A549 (cell line): ENCODE results near the gene OPTN. TPM values are rescaled to one million over a fixed set of nuclear protein-coding genes. Genes with fewer than 3 reads are reported as not detected.
A peak's percentile ranks its signal among the peaks of the same experiment; 100 is the strongest.

Experiments
- ATAC-seq, 2 experiments: fragments of 200-7000 bp in 1 of 2; fragments of >200 bp in 1 of 2; cut with Nextera tagmentation in 1 of 2; cut with Tn5 transposase in 1 of 2; 3 replicates each; pipeline versions ENCODE4 v1.8.0 to v1.9.1; 2018 to 2020; ENCODE audit warnings: mild to moderate bottlenecking in 1 of 2, moderate library complexity in 1 of 2
- CTCF ChIA-PET: fragments of 300-600 bp; sonication (Branson Sonifier 250); formaldehyde crosslinking; extraction: SDS; loops from one replicate; lab custom pipeline; 2021; ENCODE audit warnings: antibody characterized with exemption, inconsistent platforms; lab: Yijun Ruan, JAX
- POLR2A ChIA-PET: fragments of 350-600 bp; formaldehyde crosslinking; extraction: SDS; loops from one replicate; lab custom pipeline; 2021; ENCODE audit warnings: antibody characterized with exemption, inconsistent platforms; lab: Yijun Ruan, JAX
- DNase-seq, 2 experiments: peaks; one replicate each; pipeline versions ENCODE4 v3.0.0 to v3.0.0-alpha.2; 2011 to 2016; ENCODE audit warnings: low read depth in 1 of 2, low spot score in 1 of 2
- FAIRE-seq: peaks from 2 replicates; lab custom pipeline; 2011; peaks lifted over from hg19 to GRCh38; lab: Jason Lieb, UNC
- H3K27ac ChIP-seq, 2 experiments: fragments of >200 bp; sonication (Bioruptor Twin); formaldehyde crosslinking; 3 replicates each; pipeline ENCODE4 v1.5.1; 2016 to 2017
- H3K4me1 ChIP-seq: fragments of >200 bp; sonication (Bioruptor Twin); formaldehyde crosslinking; 3 replicates; pipeline ENCODE4 v1.6.1; 2016
- H3K4me2 ChIP-seq: fragments of >200 bp; sonication (Bioruptor Twin); formaldehyde crosslinking; 3 replicates; pipeline ENCODE4 v1.6.1; 2016
- H3K4me3 ChIP-seq: fragments of >200 bp; sonication (Bioruptor Twin); formaldehyde crosslinking; 3 replicates; pipeline ENCODE4 v1.5.1; 2016
- H3K9me3 ChIP-seq: fragments of >200 bp; sonication (Bioruptor Twin); formaldehyde crosslinking; 3 replicates; pipeline ENCODE4 v1.6.1; 2016
- BHLHE40 ChIP-seq: IDR thresholded peaks from 2 replicates; pipeline ENCODE4 v1.6.1; 2012; ENCODE audit warnings: low read depth, low read length, inconsistent platforms
- CBX2 ChIP-seq: fragments of 200-600 bp; sonication (generic); IDR thresholded peaks from 2 replicates; pipeline ENCODE4 v1.6.1; 2016; ENCODE audit warnings: low read depth, mild to moderate bottlenecking, borderline replicate concordance
- CBX8 ChIP-seq: fragments of 200-600 bp; sonication (generic); IDR thresholded peaks from 2 replicates; pipeline ENCODE4 v1.6.1; 2016
- CHD2 ChIP-seq: fragments of 150-350 bp; IDR thresholded peaks from 2 replicates; pipeline ENCODE4 v1.6.1; 2014; ENCODE audit warnings: low read length; ENCODE audit not compliant: partially characterized antibody
- EHMT2 ChIP-seq: fragments of 200-600 bp; sonication (generic); IDR thresholded peaks from 2 replicates; pipeline ENCODE4 v1.6.1; 2016; ENCODE audit warnings: antibody characterized with exemption, low read depth, mild to moderate bottlenecking, moderate library complexity
- EP300 ChIP-seq, 2 experiments: fragments of >200 bp; sonication (Bioruptor Twin); formaldehyde crosslinking; IDR thresholded peaks; 2 replicates in 1 of 2; 3 replicates in 1 of 2; pipeline ENCODE4 v1.6.1; 2016 to 2017
- FOSL2 ChIP-seq, 2 experiments: fragments of 450-650 bp in 1 of 2; fragments of >200 bp in 1 of 2; sonication (Bioruptor Twin) in 1 of 2; formaldehyde crosslinking; IDR thresholded peaks; 2 replicates each; pipeline versions ENCODE4 v1.5.0 to v1.6.1; 2016 to 2020; ENCODE audit warnings: mild to moderate bottlenecking in 1 of 2, moderate library complexity in 1 of 2
- HOXB13 ChIP-seq: fragments of 250-450 bp; sonication (Bioruptor Pico); IDR thresholded peaks from 2 replicates; pipeline ENCODE4 v1.5.0; 2020; ENCODE audit warnings: low read depth, mild to moderate bottlenecking, moderate library complexity
- HOXB5 ChIP-seq: fragments of 250-450 bp; sonication (Bioruptor Pico); IDR thresholded peaks from 2 replicates; pipeline ENCODE4 v1.5.0; 2020; ENCODE audit warnings: mild to moderate bottlenecking, moderate library complexity
- JUN ChIP-seq, 2 experiments: fragments of >200 bp; sonication (Bioruptor Twin); formaldehyde crosslinking; IDR thresholded peaks; 2 replicates in 1 of 2; 3 replicates in 1 of 2; pipeline ENCODE4 v1.6.1; 2016 to 2017
- KDM5A ChIP-seq: fragments of 200-600 bp; sonication (generic); IDR thresholded peaks from 2 replicates; pipeline ENCODE4 v1.6.1; 2016; ENCODE audit warnings: antibody characterized with exemption, mild to moderate bottlenecking
- MAFK ChIP-seq: fragments of 450-650 bp; IDR thresholded peaks from 2 replicates; pipeline ENCODE4 v1.6.1; 2014; ENCODE audit not compliant: partially characterized antibody
- PHF8 ChIP-seq: fragments of 200-600 bp; sonication (generic); IDR thresholded peaks from 2 replicates; pipeline ENCODE4 v1.6.1; 2016; ENCODE audit warnings: low read depth, mild to moderate bottlenecking, antibody characterized with exemption, moderate library complexity, borderline replicate concordance
- RARB ChIP-seq: fragments of 250-450 bp; sonication (Bioruptor Pico); IDR thresholded peaks from 2 replicates; pipeline ENCODE4 v1.8.0; 2021; ENCODE audit warnings: mild to moderate bottlenecking, moderate library complexity
- ZC3H11A ChIP-seq: fragments of 450-650 bp; IDR thresholded peaks from 2 replicates; pipeline ENCODE4 v1.6.1; 2014; ENCODE audit warnings: antibody characterized with exemption, mild to moderate bottlenecking
- WGBS: methylation state at CpG from one replicate; pipeline ENCODE4 v1.1.6; 2017; ENCODE audit errors: missing lambda C conversion rate; 5-methylcytosine and 5-hydroxymethylcytosine counted together
- polyA plus RNA-seq, 4 experiments: library from polyadenylated mRNA; depleted of rRNA in 3 of 4; stranded (reverse); fragments of >200 nt; fragmentation: RNase III in 1 of 4; extraction: RNeasy Plus Mini Kit Qiagen cat#74134 plus additional on column Dnase treatment in 1 of 4; gene quantifications; 2 replicates in 3 of 4; 3 replicates in 1 of 4; pipeline ENCODE4 v1.2.3, GENCODE V29; 2011 to 2017
- TF ChIP-seq, protein P1 (sequence below): fragments of >200 bp; sonication (Bioruptor Twin); formaldehyde crosslinking; IDR thresholded peaks from 3 replicates; pipeline ENCODE4 v1.5.1; 2016
- TF ChIP-seq, protein P2 (sequence below): IDR thresholded peaks from 2 replicates; pipeline ENCODE4 v1.6.1; 2012
- TF ChIP-seq, protein P3 (sequence below): fragments of 150-350 bp; IDR thresholded peaks from 2 replicates; pipeline ENCODE4 v1.6.1; 2014; ENCODE audit warnings: low read depth, mild to moderate bottlenecking, low read length

Gene OPTN
- polyA plus RNA-seq, 2 of the 4 experiments (the other 2 are of a cell fraction), result 31.8 to 33.2 TPM

DNA sequence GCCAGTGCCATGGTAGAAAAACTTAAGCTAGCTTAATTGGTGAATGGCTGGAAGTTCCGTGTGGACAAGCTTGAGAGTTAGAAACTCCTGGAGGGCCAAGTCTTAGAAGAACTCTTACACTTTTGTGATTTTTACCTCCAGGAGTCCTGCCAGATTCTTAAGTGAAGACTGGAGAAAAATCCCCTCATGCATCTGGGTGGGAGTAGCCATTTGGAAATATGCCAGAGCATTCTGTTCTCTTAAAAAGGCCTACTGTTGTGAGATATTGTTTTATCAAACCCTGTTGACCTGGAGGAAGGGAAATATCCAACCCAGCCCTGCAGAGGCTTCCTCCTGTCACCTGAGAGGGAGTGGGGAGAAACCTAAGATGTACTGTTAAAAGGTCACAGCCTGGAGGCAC lies 43.8 kb downstream of the OPTN start:
- ChIA-PET POLR2A (interaction anchor here (0.7 kb wide), 2 partner anchors 319 to 1488 kb away, joined by 8 read pairs; no protein-coding TSS in a partner anchor), CTCF (interaction anchor here (1.6 kb wide), 1 partner anchor 17 kb away, joined by 6 read pairs; the partner anchor contains the start of gene MCM10)

DNA sequence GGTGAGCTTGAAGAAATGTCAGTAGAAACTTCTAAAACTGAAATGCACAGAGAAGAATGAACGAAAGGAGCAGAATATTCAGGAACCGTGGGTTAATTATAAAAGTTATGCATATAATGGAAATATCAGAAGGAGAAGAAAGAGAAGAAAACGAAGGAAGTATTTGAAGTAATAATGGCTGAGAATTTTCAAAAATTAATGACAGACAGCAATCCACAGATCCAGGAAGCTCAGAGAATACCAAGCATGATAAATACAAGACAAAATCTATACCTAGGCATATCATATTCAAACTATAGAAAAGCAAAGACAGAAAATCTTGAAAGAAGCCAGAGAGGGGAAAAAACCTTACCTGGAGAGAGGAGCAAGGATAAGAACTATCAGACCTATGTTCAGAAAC lies 44.9 kb downstream of the OPTN start:
- ATAC-seq, result no peak
- WGBS, result 87% methylated on average over 3 of the region's 3 CpGs
- H3K9me3 ChIP-seq, result no peaks in the 10 kb centered on the region
- no peak for FAIRE-seq
- ChIA-PET CTCF (no interaction called here), POLR2A (no interaction called here)
- TF ChIP-seq, protein P1, sequence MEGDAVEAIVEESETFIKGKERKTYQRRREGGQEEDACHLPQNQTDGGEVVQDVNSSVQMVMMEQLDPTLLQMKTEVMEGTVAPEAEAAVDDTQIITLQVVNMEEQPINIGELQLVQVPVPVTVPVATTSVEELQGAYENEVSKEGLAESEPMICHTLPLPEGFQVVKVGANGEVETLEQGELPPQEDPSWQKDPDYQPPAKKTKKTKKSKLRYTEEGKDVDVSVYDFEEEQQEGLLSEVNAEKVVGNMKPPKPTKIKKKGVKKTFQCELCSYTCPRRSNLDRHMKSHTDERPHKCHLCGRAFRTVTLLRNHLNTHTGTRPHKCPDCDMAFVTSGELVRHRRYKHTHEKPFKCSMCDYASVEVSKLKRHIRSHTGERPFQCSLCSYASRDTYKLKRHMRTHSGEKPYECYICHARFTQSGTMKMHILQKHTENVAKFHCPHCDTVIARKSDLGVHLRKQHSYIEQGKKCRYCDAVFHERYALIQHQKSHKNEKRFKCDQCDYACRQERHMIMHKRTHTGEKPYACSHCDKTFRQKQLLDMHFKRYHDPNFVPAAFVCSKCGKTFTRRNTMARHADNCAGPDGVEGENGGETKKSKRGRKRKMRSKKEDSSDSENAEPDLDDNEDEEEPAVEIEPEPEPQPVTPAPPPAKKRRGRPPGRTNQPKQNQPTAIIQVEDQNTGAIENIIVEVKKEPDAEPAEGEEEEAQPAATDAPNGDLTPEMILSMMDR, result no peak
- TF ChIP-seq MAFK (no peak), BHLHE40 (no peak)
- DNase-seq, result no peak
- 0 out of 3 replicates have a peak, but pooled peaks cover 4% of the 10 kb centered on the region for H3K4me1 ChIP-seq
- no peak overlapping the region for H3K4me3 ChIP-seq
- no peak overlapping the region for H3K4me2 ChIP-seq
- H3K27ac ChIP-seq, result no peak overlapping the region

More for the DNA sequence above, 43.8 kb downstream of the OPTN start:
- H3K9me3 ChIP-seq, result no peaks in the 10 kb centered on the region
- DNase-seq, result no peak
- no peak for ATAC-seq
- TF ChIP-seq HOXB5 (no peak), KDM5A (no peak)
- no peak overlapping the region for H3K27ac ChIP-seq
- 0 out of 3 replicates have a peak, but pooled peaks cover 4% of the 10 kb centered on the region for H3K4me1 ChIP-seq
- no peak for FAIRE-seq
- WGBS, result 94% methylated on average over 1 of the region's 1 CpG
- no peak overlapping the region for H3K4me2 ChIP-seq
- no peak overlapping the region for H3K4me3 ChIP-seq

DNA sequence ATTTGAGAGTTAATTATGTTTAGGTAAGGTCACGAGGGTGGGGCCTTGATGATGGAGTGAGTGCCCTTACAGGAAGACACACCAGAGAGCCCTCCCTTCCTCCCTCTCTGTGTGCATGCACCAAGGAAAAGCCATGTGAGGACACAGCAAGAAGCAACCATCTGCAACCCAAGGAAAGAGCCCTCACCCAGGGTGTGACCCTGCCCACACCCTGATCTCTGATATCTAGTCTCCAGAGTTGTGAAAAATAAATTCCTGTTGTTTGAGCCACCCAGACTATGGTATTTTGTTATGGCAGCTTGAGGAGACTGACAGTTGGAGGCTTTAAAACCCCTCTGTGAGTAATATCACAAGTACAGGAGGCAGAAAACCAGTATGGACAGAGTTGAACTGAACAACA lies 46.4 kb downstream of the OPTN start:
- 0 out of 3 replicates have a peak, but pooled peaks cover 4% of the 10 kb centered on the region for H3K4me1 ChIP-seq
- POLR2A ChIA-PET, result no interaction called here
- DNase-seq (peak in 1 of 2 experiments; percentile 14), ATAC-seq (peak in 1 of 2 experiments; percentile 54; a peak in 2 of 6 replicates), FAIRE-seq (no peak)
- 35% methylated on average over 1 of the region's 1 CpG for WGBS
- H3K4me3 ChIP-seq, result no peak overlapping the region
- H3K4me2 ChIP-seq, result no peak overlapping the region
- no peak for TF ChIP-seq MAFK
- no peak for TF ChIP-seq RARB (CRISPR knock-in tag)
- no peak for TF ChIP-seq ZC3H11A
- no peak for TF ChIP-seq CHD2
- no peak for TF ChIP-seq EP300 (IDR thresholded peaks at IDR 0.05)
- no peak for TF ChIP-seq CBX2
- TF ChIP-seq, protein P2, sequence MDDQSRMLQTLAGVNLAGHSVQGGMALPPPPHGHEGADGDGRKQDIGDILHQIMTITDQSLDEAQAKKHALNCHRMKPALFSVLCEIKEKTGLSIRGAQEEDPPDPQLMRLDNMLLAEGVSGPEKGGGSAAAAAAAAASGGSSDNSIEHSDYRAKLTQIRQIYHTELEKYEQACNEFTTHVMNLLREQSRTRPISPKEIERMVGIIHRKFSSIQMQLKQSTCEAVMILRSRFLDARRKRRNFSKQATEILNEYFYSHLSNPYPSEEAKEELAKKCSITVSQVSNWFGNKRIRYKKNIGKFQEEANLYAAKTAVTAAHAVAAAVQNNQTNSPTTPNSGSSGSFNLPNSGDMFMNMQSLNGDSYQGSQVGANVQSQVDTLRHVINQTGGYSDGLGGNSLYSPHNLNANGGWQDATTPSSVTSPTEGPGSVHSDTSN, result no peak
- TF ChIP-seq, protein P3, sequence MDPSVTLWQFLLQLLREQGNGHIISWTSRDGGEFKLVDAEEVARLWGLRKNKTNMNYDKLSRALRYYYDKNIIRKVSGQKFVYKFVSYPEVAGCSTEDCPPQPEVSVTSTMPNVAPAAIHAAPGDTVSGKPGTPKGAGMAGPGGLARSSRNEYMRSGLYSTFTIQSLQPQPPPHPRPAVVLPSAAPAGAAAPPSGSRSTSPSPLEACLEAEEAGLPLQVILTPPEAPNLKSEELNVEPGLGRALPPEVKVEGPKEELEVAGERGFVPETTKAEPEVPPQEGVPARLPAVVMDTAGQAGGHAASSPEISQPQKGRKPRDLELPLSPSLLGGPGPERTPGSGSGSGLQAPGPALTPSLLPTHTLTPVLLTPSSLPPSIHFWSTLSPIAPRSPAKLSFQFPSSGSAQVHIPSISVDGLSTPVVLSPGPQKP, result no peak
- H3K27ac ChIP-seq, result no peak overlapping the region
- CTCF ChIA-PET, result interaction anchor here (1.1 kb wide), 1 partner anchor 42 kb away, joined by 3 read pairs; no protein-coding TSS in a partner anchor
- H3K9me3 ChIP-seq, result no peaks in the 10 kb centered on the region

DNA sequence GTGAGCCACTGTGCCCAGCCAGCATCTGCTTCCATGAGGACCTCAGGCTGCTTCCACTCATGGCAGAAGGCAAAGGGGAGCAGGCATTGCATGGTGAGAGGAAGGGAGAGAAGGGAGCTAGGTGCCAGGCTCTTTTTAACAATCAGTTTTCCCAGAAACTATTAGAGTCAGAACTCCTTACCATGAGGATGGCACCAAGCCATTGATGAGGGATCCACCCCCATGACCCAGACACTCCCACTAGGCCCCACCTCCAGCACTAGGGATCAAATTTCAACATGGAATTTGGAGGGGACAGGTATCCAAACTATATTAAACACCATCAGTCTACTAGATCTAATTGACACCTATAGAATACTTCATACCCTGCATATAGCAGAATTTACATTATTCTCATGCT lies 47.2 kb downstream of the OPTN start:
- CTCF ChIA-PET, result interaction anchor here (0.7 to 2.5 kb wide), 3 partner anchors 15 to 285 kb away, joined by 3 to 10 read pairs (median 3); partner anchors contain the start of gene MCM10
- no peak overlapping the region for H3K27ac ChIP-seq
- H3K4me2 ChIP-seq, result no peak overlapping the region
- no peak for ATAC-seq
- POLR2A ChIA-PET, result no interaction called here
- H3K4me1 ChIP-seq, result 0 out of 3 replicates have a peak, but pooled peaks cover 4% of the 10 kb centered on the region
- FAIRE-seq, result no peak
- no peak overlapping the region for H3K4me3 ChIP-seq
- TF ChIP-seq ZC3H11A (no peak), FOSL2 (IDR thresholded peaks at IDR 0.05) (no peak), FOSL2 (CRISPR knock-in tag; IDR thresholded peaks at IDR 0.05) (no peak), EP300 (IDR thresholded peaks at IDR 0.05) (no peak), PHF8 (no peak), EHMT2 (no peak), JUN (IDR thresholded peaks at IDR 0.05) (no peak), HOXB13 (CRISPR knock-in tag) (no peak), CBX8 (no peak)
- no peak for DNase-seq
- H3K9me3 ChIP-seq, result no peaks in the 10 kb centered on the region
